ENCODE results near the gene SNN. TPM values are rescaled to one million over a fixed set of nuclear protein-coding genes. Genes with fewer than 3 reads are reported as not detected.

SNN gene
- total RNA-seq, 1 experiment from 2014 or later: 65.2 TPM

- TF ChIP-seq ZNF425 (CRISPR knock-in tag; conservative IDR thresholded peaks at IDR 0.05) (no peak), HMGXB4 (CRISPR knock-in tag; IDR thresholded peaks at IDR 0.05) (no peak)
These were observed 6.0 kb downstream of the SNN start (continued) for GRCh38 chr16:11674001-11674817.

GRCh38 chr16:11674818-11675560 is 6.7 kb downstream of the SNN start:
- ChIA-PET POLR2A (interaction anchor here (0.7 kb wide), 1 partner anchor 1382 kb away, joined by 7 read pairs; no protein-coding TSS in a partner anchor), CTCF (interaction anchor here (1.3 to 2.1 kb wide), 3 partner anchors 10 to 279 kb away, joined by 5 to 7 read pairs (median 5); no protein-coding TSS in a partner anchor)
- Mint-ChIP-seq H3K4me3 (no peak overlapping the region), H3K4me1 (peaks cover 46% of the 10 kb centered on the region), H3K27me3 (ENCODE audit: low read depth) (no peaks in the 10 kb centered on the region), H3K27ac (peak overlapping the region; percentile 57), H3K9me3 (no peaks in the 10 kb centered on the region), H3K36me3 (peaks cover 38% of the 10 kb centered on the region)
- ATAC-seq (no peak), DNase-seq (ENCODE audit: low spot score) (no peak)
- TF ChIP-seq TEAD1 (CRISPR knock-in tag; IDR thresholded peaks at IDR 0.05) (no peak), ZNF263 (CRISPR knock-in tag; IDR thresholded peaks at IDR 0.05; ENCODE audit: low read depth) (no peak), FOXK1 (CRISPR knock-in tag; IDR thresholded peaks at IDR 0.05) (no peak), IRF1 (CRISPR knock-in tag; IDR thresholded peaks at IDR 0.05) (no peak), AR (CRISPR knock-in tag; IDR thresholded peaks at IDR 0.05) (no peak), ZNF671 (CRISPR knock-in tag; IDR thresholded peaks at IDR 0.05) (no peak), TEAD4 (CRISPR knock-in tag; IDR thresholded peaks at IDR 0.05) (no peak), EMX1 (CRISPR knock-in tag; IDR thresholded peaks at IDR 0.05) (no peak), ELF4 (CRISPR knock-in tag; IDR thresholded peaks at IDR 0.05; ENCODE audit: low read depth) (no peak), ETV6 (CRISPR knock-in tag; IDR thresholded peaks at IDR 0.05) (no peak), ERG (CRISPR knock-in tag; IDR thresholded peaks at IDR 0.05) (no peak), ZMAT4 (CRISPR knock-in tag; IDR thresholded peaks at IDR 0.05) (no peak), ZSCAN18 (CRISPR knock-in tag; IDR thresholded peaks at IDR 0.05) (no peak), AFF4 (CRISPR knock-in tag; IDR thresholded peaks at IDR 0.05; ENCODE audit: borderline replicate concordance) (no peak), KAT7 (CRISPR knock-in tag; IDR thresholded peaks at IDR 0.05; ENCODE audit: borderline replicate concordance) (no peak), ZNF219 (CRISPR knock-in tag; IDR thresholded peaks at IDR 0.05; ENCODE audit: borderline replicate concordance) (no peak), ZNF396 (CRISPR knock-in tag; IDR thresholded peaks at IDR 0.05; ENCODE audit: borderline replicate concordance) (no peak)
